RWPE2 (cell line): ENCODE results near the gene C8B.

ENCODE experiments used
- ATAC-seq: fragments of 200-7000 bp; cut with Tn5 transposase; 3 replicates; pipeline ENCODE4 v1.9.1; 2021; ENCODE audit warnings: low read depth
- DNase-seq: peaks from one replicate; pipeline ENCODE4 v3.0.0-alpha.2; 2020; ENCODE audit warnings: low spot score
- H3K27ac ChIP-seq: fragments of 450-650 bp; 2 replicates; pipeline ENCODE4 v1.5.1; 2017; ENCODE audit warnings: mild to moderate bottlenecking; ENCODE audit not compliant: poor library complexity, severe bottlenecking
- H3K27me3 ChIP-seq: fragments of 250-450 bp; sonication (Bioruptor Pico); 2 replicates; pipeline ENCODE4 v1.5.1; 2021; ENCODE audit warnings: mild to moderate bottlenecking, moderate library complexity; ENCODE audit not compliant: insufficient read depth, poor library complexity, severe bottlenecking
- H3K36me3 ChIP-seq: fragments of 250-450 bp; sonication (Bioruptor Pico); 2 replicates; pipeline ENCODE4 v1.5.1; 2020; ENCODE audit warnings: low read depth, mild to moderate bottlenecking, moderate library complexity
- H3K4me1 ChIP-seq: fragments of 250-450 bp; sonication (Bioruptor Pico); 2 replicates; pipeline ENCODE4 v1.5.1; 2021; ENCODE audit warnings: mild to moderate bottlenecking, moderate library complexity; ENCODE audit not compliant: insufficient read depth, poor library complexity, severe bottlenecking
- H3K4me3 ChIP-seq: fragments of 250-450 bp; sonication (Bioruptor Pico); 2 replicates; pipeline ENCODE4 v1.5.1; 2021; ENCODE audit warnings: mild to moderate bottlenecking, moderate library complexity; ENCODE audit not compliant: severe bottlenecking
- H3K9me3 ChIP-seq: fragments of 250-450 bp; sonication (Bioruptor Pico); 2 replicates; pipeline ENCODE4 v1.5.1; 2021; ENCODE audit warnings: mild to moderate bottlenecking, moderate library complexity; ENCODE audit not compliant: severe bottlenecking
- TF ChIP-seq, protein P1 (sequence below): fragments of 450-650 bp; IDR thresholded peaks from one replicate; pipeline ENCODE4 v1.5.1; 2017; ENCODE audit warnings: mild to moderate bottlenecking, moderate library complexity; ENCODE audit not compliant: poor library complexity, severe bottlenecking

The C8B gene

DNA sequence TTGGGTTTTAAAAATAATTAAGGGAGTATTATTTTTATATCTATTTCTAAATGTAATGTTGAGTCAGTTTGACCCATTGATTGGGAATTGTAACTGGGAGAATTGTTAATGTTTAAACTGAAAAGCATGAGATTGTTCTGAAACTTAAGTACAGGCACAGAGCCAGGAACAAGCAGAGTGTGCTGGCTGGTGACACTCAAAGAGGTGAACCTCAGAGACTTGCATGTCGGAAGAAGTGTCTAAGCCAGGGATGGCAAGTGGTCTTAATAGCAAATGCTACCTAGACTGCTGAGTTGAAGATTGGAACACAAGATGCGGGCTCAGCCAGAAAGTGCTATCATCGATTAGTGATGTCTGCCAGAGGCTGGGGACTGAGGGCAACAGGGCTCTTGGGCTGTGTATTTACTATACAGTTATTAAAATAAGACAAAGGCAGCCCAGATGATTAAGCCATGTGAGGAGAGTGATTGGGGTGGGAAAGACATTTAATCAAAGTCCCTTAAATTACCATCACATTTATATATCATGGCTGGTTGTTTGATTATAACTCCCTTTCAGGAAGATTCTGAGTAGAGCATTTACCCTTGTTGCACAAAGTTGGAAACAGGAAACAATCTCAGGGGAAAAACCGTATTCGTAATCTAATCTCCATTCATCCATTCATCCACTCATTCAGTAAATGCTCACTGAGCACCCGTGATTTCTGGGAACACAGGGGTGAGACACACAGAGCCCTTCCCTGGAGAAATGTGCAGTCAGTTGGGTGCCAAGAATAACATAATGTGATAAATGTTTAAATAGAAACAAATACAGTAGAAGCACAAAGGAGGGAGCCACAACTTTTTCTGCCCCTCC lies 68.4 kb downstream of the C8B start:
- Histone ChIP-seq H3K9me3 (no peaks in the 10 kb centered on the region), H3K4me3 (no peak overlapping the region), H3K27ac (no peak overlapping the region), H3K27me3 (no peaks in the 10 kb centered on the region), H3K4me1 (no peaks in the 10 kb centered on the region), H3K36me3 (no peaks in the 10 kb centered on the region)
- DNase-seq (no peak), ATAC-seq (no peak)
- TF ChIP-seq, protein P1, sequence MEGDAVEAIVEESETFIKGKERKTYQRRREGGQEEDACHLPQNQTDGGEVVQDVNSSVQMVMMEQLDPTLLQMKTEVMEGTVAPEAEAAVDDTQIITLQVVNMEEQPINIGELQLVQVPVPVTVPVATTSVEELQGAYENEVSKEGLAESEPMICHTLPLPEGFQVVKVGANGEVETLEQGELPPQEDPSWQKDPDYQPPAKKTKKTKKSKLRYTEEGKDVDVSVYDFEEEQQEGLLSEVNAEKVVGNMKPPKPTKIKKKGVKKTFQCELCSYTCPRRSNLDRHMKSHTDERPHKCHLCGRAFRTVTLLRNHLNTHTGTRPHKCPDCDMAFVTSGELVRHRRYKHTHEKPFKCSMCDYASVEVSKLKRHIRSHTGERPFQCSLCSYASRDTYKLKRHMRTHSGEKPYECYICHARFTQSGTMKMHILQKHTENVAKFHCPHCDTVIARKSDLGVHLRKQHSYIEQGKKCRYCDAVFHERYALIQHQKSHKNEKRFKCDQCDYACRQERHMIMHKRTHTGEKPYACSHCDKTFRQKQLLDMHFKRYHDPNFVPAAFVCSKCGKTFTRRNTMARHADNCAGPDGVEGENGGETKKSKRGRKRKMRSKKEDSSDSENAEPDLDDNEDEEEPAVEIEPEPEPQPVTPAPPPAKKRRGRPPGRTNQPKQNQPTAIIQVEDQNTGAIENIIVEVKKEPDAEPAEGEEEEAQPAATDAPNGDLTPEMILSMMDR, result no peak

DNA sequence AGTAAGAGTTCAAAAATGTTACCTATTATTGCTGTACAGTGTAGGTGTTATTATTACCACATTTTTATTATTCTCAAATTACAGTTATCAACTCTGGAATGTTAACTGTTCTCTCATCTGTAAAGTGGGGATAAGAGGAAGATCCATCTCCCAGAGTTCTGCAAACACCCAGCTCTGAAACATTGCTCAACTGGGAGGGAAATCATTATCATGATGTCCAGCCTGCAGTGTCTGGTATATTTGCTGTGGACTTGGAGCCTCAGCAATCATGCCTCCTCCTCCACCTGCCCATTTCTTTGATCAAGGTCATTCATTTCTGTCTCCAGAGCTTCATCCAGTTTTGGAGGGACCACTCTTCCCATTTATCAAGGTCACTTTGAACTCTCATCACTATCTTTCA lies 71.8 kb downstream of the C8B start:
- no peaks in the 10 kb centered on the region for H3K9me3 ChIP-seq
- TF ChIP-seq, protein P1, result no peak
- H3K4me1 ChIP-seq, result no peaks in the 10 kb centered on the region
- ATAC-seq (no peak), DNase-seq (no peak)
- peaks cover 2% of the 10 kb centered on the region for H3K27me3 ChIP-seq
- H3K4me3 ChIP-seq, result no peak overlapping the region
- no peak overlapping the region for H3K27ac ChIP-seq
- no peaks in the 10 kb centered on the region for H3K36me3 ChIP-seq

DNA sequence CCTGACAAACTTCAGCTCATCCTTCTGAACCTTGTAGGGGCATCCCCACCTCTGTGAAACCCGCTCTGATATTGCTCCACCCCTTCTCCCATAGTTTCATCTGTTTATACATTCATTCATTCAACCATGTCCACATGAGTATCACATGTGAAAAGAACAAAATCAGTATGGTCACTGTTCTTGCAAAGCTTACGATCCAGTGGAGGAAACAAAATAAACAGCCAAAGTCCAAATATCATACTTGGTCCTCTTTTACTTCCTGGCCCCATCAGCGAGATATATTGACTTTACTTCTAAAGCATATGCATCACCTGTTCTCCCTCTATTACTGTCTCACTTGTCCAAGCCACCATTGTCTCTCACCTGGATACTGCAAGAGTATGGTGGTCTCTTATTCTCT lies 75.6 kb downstream of the C8B start:
- H3K27ac ChIP-seq, result no peak overlapping the region
- no peak overlapping the region for H3K4me3 ChIP-seq
- ATAC-seq (no peak), DNase-seq (no peak)
- no peaks in the 10 kb centered on the region for H3K36me3 ChIP-seq
- peaks cover 2% of the 10 kb centered on the region for H3K27me3 ChIP-seq
- TF ChIP-seq, protein P1, result no peak
- H3K4me1 ChIP-seq, result no peaks in the 10 kb centered on the region
- H3K9me3 ChIP-seq, result no peaks in the 10 kb centered on the region

DNA sequence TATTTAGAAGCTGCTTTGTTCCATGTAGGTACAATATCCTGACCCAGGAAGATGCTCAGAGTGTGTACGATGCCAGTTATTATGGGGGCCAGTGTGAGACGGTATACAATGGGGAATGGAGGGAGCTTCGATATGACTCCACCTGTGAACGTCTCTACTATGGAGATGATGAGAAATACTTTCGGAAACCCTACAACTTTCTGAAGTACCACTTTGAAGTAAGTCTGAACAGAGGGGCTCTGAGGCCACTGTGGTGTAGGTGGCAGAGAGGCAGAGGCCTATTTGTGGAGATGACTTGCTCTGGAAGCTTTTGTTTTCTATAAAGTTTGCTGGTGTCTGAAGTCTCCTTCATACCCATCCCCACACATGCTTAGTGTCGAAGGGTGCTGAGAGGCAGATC lies 84.4 kb downstream of the C8B start:
- Histone ChIP-seq H3K4me1 (no peaks in the 10 kb centered on the region), H3K27me3 (no peaks in the 10 kb centered on the region), H3K9me3 (no peaks in the 10 kb centered on the region), H3K4me3 (no peak overlapping the region), H3K36me3 (no peaks in the 10 kb centered on the region), H3K27ac (no peak overlapping the region)
- ATAC-seq (no peak), DNase-seq (no peak)
- TF ChIP-seq, protein P1, result no peak

DNA sequence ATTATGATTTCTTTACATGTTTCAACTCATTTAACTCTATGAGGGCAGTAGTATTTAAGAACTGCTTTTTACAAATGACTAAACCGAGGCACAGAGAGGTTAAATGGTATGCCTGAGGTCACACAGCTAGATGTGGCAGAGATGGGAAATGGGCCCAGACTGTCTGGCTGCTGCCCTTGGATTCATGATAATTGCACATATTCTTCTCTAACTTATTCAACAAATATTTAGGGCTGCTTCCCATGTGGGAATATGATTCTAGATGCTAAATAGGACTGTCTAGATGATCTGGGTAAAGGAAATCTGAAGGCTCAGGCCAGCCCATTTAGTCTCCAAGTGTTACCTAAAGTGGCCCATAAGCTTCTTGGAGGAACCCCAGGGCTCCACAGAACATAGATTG lies 85.0 kb downstream of the C8B start:
- ATAC-seq (no peak), DNase-seq (no peak)
- Histone ChIP-seq H3K27ac (no peak overlapping the region), H3K27me3 (no peaks in the 10 kb centered on the region), H3K36me3 (no peaks in the 10 kb centered on the region), H3K4me3 (no peak overlapping the region), H3K9me3 (no peaks in the 10 kb centered on the region), H3K4me1 (no peaks in the 10 kb centered on the region)
- TF ChIP-seq, protein P1, result no peak
